Loucy (cell line): ENCODE measurements around the gene TAF1B.

Source experiments
- EZH2phosphoT487 ChIP-seq: fragments of 200-600 bp; IDR thresholded peaks from 2 replicates; pipeline ENCODE4 v1.6.1; 2018; ENCODE audit warnings: antibody characterized with exemption, mild to moderate bottlenecking, moderate library complexity, borderline replicate concordance
- TF ChIP-seq, protein P1 (sequence below): fragments of 200-600 bp; sonication (generic); conservative IDR thresholded peaks from 2 replicates; pipeline ENCODE4 v1.5.1; 2014; ENCODE audit warnings: mild to moderate bottlenecking, antibody characterized with exemption, low read length

DNA sequence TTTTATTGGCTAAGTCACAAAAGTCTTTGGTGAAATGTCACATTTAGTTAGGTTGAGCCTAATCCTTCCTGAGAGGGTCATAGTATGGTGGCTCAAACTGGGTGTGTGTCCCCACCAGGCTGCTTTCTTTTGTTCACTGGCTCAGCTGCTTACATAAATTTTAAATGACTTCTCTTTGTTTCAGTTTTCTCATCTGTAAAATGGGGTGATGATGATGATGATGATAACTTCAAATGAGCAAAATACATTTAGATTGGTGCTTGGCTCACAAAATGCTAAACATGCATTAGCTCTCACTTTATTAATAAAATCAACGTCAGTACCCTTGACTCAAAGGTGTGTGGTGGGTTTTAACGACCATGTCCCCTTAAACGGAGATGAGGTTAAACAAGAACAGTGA is 7.2 kb upstream of the TAF1B start:
- TF ChIP-seq, protein P1, sequence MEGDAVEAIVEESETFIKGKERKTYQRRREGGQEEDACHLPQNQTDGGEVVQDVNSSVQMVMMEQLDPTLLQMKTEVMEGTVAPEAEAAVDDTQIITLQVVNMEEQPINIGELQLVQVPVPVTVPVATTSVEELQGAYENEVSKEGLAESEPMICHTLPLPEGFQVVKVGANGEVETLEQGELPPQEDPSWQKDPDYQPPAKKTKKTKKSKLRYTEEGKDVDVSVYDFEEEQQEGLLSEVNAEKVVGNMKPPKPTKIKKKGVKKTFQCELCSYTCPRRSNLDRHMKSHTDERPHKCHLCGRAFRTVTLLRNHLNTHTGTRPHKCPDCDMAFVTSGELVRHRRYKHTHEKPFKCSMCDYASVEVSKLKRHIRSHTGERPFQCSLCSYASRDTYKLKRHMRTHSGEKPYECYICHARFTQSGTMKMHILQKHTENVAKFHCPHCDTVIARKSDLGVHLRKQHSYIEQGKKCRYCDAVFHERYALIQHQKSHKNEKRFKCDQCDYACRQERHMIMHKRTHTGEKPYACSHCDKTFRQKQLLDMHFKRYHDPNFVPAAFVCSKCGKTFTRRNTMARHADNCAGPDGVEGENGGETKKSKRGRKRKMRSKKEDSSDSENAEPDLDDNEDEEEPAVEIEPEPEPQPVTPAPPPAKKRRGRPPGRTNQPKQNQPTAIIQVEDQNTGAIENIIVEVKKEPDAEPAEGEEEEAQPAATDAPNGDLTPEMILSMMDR = no peak
- no peak for TF ChIP-seq EZH2phosphoT487
